SK-N-SH (cell line): ENCODE measurements around the gene ZSWIM5. TPM values are rescaled to one million over a fixed set of nuclear protein-coding genes. Genes with fewer than 3 reads are reported as not detected.

Experiments
- CTCF ChIA-PET: fragments of 300-600, 350-600 bp; formaldehyde crosslinking; extraction: SDS; loops from one replicate; lab custom pipeline; 2021; lab: Yijun Ruan, JAX
- POLR2A ChIA-PET: fragments of 350-600 bp; sonication (Branson Sonifier 250); formaldehyde crosslinking; extraction: SDS; loops from one replicate; lab custom pipeline; 2020; ENCODE audit warnings: antibody characterized with exemption, inconsistent platforms; lab: Yijun Ruan, JAX
- DNase-seq: peaks from one replicate; pipeline ENCODE4 v3.0.0; 2012
- H2AFZ ChIP-seq: fragments of 200-600 bp; sonication (generic); 2 replicates; pipeline ENCODE4 v1.8.1; 2016; ENCODE audit warnings: antibody characterized with exemption, mild to moderate bottlenecking, low read depth
- H3F3A ChIP-seq: fragments of 200-600 bp; sonication (generic); replicated peaks from 2 replicates; pipeline ENCODE3; 2016; ENCODE audit warnings: antibody characterized with exemption, mild to moderate bottlenecking; ENCODE audit not compliant: insufficient read depth
- H3K27ac ChIP-seq, 2 experiments: fragments of 200-500 bp in 1 of 2; fragments of 200-600 bp in 1 of 2; sonication (Bioruptor generic) in 1 of 2; sonication (generic), shearing (Covaris generic) in 1 of 2; 2 replicates each; pipeline versions ENCODE4 v1.5.1 to v1.6.1; 2014 to 2016; ENCODE audit warnings: low read depth in 2 of 2, inconsistent platforms in 1 of 2, low read length in 1 of 2, mild to moderate bottlenecking in 1 of 2, mixed read lengths in 1 of 2
- H3K27me3 ChIP-seq: fragments of 200-600 bp; sonication (generic), shearing (Covaris generic); 2 replicates; pipeline ENCODE4 v1.6.1; 2016; ENCODE audit warnings: mixed run types; ENCODE audit not compliant: insufficient read depth
- H3K36me3 ChIP-seq, 2 experiments: fragments of 200-500 bp in 1 of 2; fragments of 200-600 bp in 1 of 2; sonication (Bioruptor generic) in 1 of 2; sonication (generic) in 1 of 2; replicated peaks in 1 of 2; 2 replicates each; pipeline versions ENCODE3 to v1.5.1; 2014 to 2016; ENCODE audit warnings: low read length in 1 of 2, mild to moderate bottlenecking in 1 of 2; ENCODE audit not compliant: insufficient read depth in 2 of 2, control insufficient read depth in 1 of 2
- H3K4me1 ChIP-seq, 2 experiments: fragments of 200-500 bp in 1 of 2; fragments of 200-600 bp in 1 of 2; sonication (Bioruptor generic) in 1 of 2; sonication (generic), shearing (Covaris generic) in 1 of 2; 2 replicates each; pipeline versions ENCODE4 v1.5.1 to v1.6.1; 2014 to 2016; ENCODE audit warnings: low read depth in 1 of 2, low read length in 1 of 2, mixed run types in 1 of 2; ENCODE audit not compliant: insufficient read depth in 2 of 2, control insufficient read depth in 1 of 2
- H3K4me2 ChIP-seq: fragments of 200-600 bp; sonication (generic), shearing (Covaris generic); 2 replicates; pipeline ENCODE4 v1.6.1; 2017; ENCODE audit warnings: mixed run types
- H3K4me3 ChIP-seq, 2 experiments: fragments of 200-500 bp in 1 of 2; fragments of 200-600 bp in 1 of 2; sonication (Bioruptor generic) in 1 of 2; sonication (generic), shearing (Covaris generic) in 1 of 2; 2 replicates each; pipeline versions ENCODE4 v1.5.1 to v1.8.1; 2014 to 2016; ENCODE audit warnings: low read depth in 2 of 2, inconsistent platforms in 1 of 2, low read length in 1 of 2, mild to moderate bottlenecking in 1 of 2, mixed read lengths in 1 of 2, moderate library complexity in 1 of 2
- H3K79me2 ChIP-seq: fragments of 200-600 bp; sonication (generic); 2 replicates; pipeline ENCODE4 v1.8.1; 2017; ENCODE audit warnings: mild to moderate bottlenecking; ENCODE audit not compliant: insufficient read depth
- H3K9ac ChIP-seq: fragments of 200-600 bp; sonication (generic); 2 replicates; pipeline ENCODE4 v1.6.1; 2017; ENCODE audit warnings: mixed run types
- H3K9me2 ChIP-seq: fragments of 200-600 bp; sonication (generic); 2 replicates; pipeline ENCODE4 v1.6.1; 2017; ENCODE audit warnings: mixed run types
- H3K9me3 ChIP-seq: fragments of 200-600 bp; sonication (generic); 2 replicates; pipeline ENCODE4 v1.6.1; 2017; ENCODE audit warnings: mixed run types, mild to moderate bottlenecking, moderate library complexity
- H4K20me1 ChIP-seq: fragments of 200-600 bp; sonication (generic); 2 replicates; pipeline ENCODE4 v1.6.1; 2017; ENCODE audit warnings: mild to moderate bottlenecking, mixed run types; ENCODE audit not compliant: insufficient read depth
- CTCF ChIP-seq: fragments of 200-600 bp; sonication (generic); IDR thresholded peaks from 2 replicates; pipeline ENCODE4 v1.6.1; 2017; ENCODE audit warnings: antibody characterized with exemption, mild to moderate bottlenecking, moderate library complexity
- ELF1 ChIP-seq: IDR thresholded peaks from 2 replicates; pipeline ENCODE4 v1.4.0; 2012
- FOSL2 ChIP-seq: IDR thresholded peaks from 2 replicates; pipeline ENCODE4 v1.4.0; 2012; ENCODE audit warnings: low read depth, mild to moderate bottlenecking, moderate library complexity, borderline replicate concordance
- GATA2 ChIP-seq: sonication (generic); formaldehyde crosslinking; IDR thresholded peaks from 2 replicates; pipeline ENCODE4 v1.5.0; 2020; ENCODE audit warnings: mild to moderate bottlenecking, missing genetic modification reagents
- MEF2A ChIP-seq: IDR thresholded peaks from 2 replicates; pipeline ENCODE4 v1.4.0; 2012; ENCODE audit warnings: low read depth, borderline replicate concordance
- NRF1 ChIP-seq: IDR thresholded peaks from 2 replicates; pipeline ENCODE4 v1.6.1; 2012; ENCODE audit warnings: low read depth, mild to moderate bottlenecking, low read length
- POLR2AphosphoS5 ChIP-seq: IDR thresholded peaks from 2 replicates; pipeline ENCODE4 v1.6.1; 2012; ENCODE audit warnings: low read depth, low read length
- RCOR1 ChIP-seq: fragments of 150-350 bp; IDR thresholded peaks from 2 replicates; pipeline ENCODE4 v1.6.1; 2017; ENCODE audit warnings: antibody characterized with exemption, low read length
- SIN3A ChIP-seq: IDR thresholded peaks from 2 replicates; pipeline ENCODE4 v1.6.1; 2012; ENCODE audit warnings: low read depth, mild to moderate bottlenecking, low read length, moderate library complexity, borderline replicate concordance
- SMC3 ChIP-seq: IDR thresholded peaks from 2 replicates; pipeline ENCODE4 v1.6.1; 2012; ENCODE audit warnings: low read depth, low read length, improper control_type of control experiment
- TAF1 ChIP-seq: IDR thresholded peaks from 2 replicates; pipeline ENCODE4 v1.6.1; 2012; ENCODE audit warnings: low read depth, mild to moderate bottlenecking, low read length, moderate library complexity, borderline replicate concordance
- TCF12 ChIP-seq: IDR thresholded peaks from 2 replicates; pipeline ENCODE4 v1.4.0; 2012
- YY1 ChIP-seq: IDR thresholded peaks from 2 replicates; pipeline ENCODE4 v1.4.0; 2012; ENCODE audit warnings: low read depth, mild to moderate bottlenecking
- WGBS: methylation state at CpG from one replicate; pipeline ENCODE4 v1.1.6; 2017; ENCODE audit warnings: low lambda C conversion rate; 5-methylcytosine and 5-hydroxymethylcytosine counted together
- polyA plus RNA-seq, 3 experiments: library from polyadenylated mRNA; depleted of rRNA; stranded (reverse); fragments of >200 nt; gene quantifications; 2 replicates each; pipeline ENCODE4 v1.2.3, GENCODE V29; 2012

Gene ZSWIM5
- polyA plus RNA-seq, 1 of the 3 experiments (the other 2 are of a cell fraction): 0.07 TPM

GRCh38 chr1:45093334-45093733 lies 113.1 kb downstream of the ZSWIM5 start:
- Histone ChIP-seq H3K9ac (no peak overlapping the region), H4K20me1 (no peaks in the 10 kb centered on the region), H3K79me2 (no peaks in the 10 kb centered on the region), H3F3A (no peaks in the 10 kb centered on the region), H3K4me3 (no peak overlapping the region), H3K36me3 (no peaks in the 10 kb centered on the region), H3K4me2 (no peak overlapping the region), H3K27me3 (no peaks in the 10 kb centered on the region; the same call in 1 of the 2 replicates), H3K27ac (no peak overlapping the region), H2AFZ (no peak overlapping the region), H3K9me3 (no peaks in the 10 kb centered on the region), H3K4me1 (no peaks in the 10 kb centered on the region), H3K9me2 (no peaks in the 10 kb centered on the region)
- no peak for DNase-seq
- ChIA-PET POLR2A (interaction anchor here (0.6 kb wide), 1 partner anchor 37 kb away, joined by 3 read pairs; no protein-coding TSS in a partner anchor), CTCF (interaction anchor here (2.2 kb wide), 1 partner anchor 79 kb away, joined by 4 read pairs; no protein-coding TSS in a partner anchor)
- no peak for TF ChIP-seq CTCF
- no peak for TF ChIP-seq ELF1
- no peak for TF ChIP-seq NRF1

DNA sequence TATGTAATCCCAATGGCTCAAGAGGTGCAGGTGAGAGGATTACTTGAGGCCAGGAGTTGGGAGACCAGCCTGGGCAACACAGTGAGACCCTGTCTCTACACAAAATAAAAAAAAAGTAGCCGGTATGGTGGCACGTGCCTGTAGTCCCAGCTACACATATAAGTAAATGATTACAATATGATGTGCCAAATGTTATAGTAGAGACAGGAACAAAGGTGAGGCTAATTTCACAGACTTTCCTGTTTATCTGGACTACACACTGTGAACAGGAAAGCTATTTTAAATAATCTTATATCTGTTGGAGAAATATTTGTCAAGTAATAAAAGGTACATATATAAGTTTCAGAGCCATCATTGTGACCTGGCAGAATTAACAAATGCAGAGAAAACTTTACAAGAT lies 116.7 kb downstream of the ZSWIM5 start:
- no peak overlapping the region for H3K4me3 ChIP-seq
- H3K27ac ChIP-seq: no peak overlapping the region
- no peak for TF ChIP-seq RCOR1
- no peak for TF ChIP-seq MEF2A
- TF ChIP-seq TAF1: no peak
- no peak for TF ChIP-seq SMC3
- TF ChIP-seq YY1: no peak
- no peak for TF ChIP-seq SIN3A
- TF ChIP-seq FOSL2: no peak
- TF ChIP-seq NRF1: no peak
- TF ChIP-seq GATA2 (CRISPR knock-in tag): no peak
- TF ChIP-seq TCF12: no peak
- TF ChIP-seq POLR2AphosphoS5: no peak
- H3F3A ChIP-seq: no peaks in the 10 kb centered on the region
- 38% methylated on average over 2 of the region's 2 CpGs for WGBS
- no peaks in the 10 kb centered on the region for H4K20me1 ChIP-seq
- H3K9me2 ChIP-seq: no peaks in the 10 kb centered on the region
- H3K36me3 ChIP-seq: no peaks in the 10 kb centered on the region
- DNase-seq: no peak
- no peaks in the 10 kb centered on the region for H3K79me2 ChIP-seq
- no peak overlapping the region for H2AFZ ChIP-seq
- H3K4me2 ChIP-seq: no peak overlapping the region
- CTCF ChIA-PET: interaction anchor here (0.5 kb wide), 1 partner anchor 345 kb away, joined by 4 read pairs; no protein-coding TSS in a partner anchor
- no peaks in the 10 kb centered on the region; the same call in 1 of the 2 replicates for H3K27me3 ChIP-seq
- no peaks in the 10 kb centered on the region for H3K4me1 ChIP-seq
- POLR2A ChIA-PET: no interaction called here
- no peaks in the 10 kb centered on the region for H3K9me3 ChIP-seq
- no peak overlapping the region for H3K9ac ChIP-seq
